Stomach (tissue), 9 donors: ENCODE measurements around the gene ADRM1. TPM values are rescaled to one million over a fixed set of nuclear protein-coding genes. Genes with fewer than 3 reads are reported as not detected.
A peak's percentile ranks its signal among the peaks of the same experiment; 100 is the strongest.

Experiments
- DNase-seq, 2 donors: peaks; one replicate each; pipeline versions ENCODE4 v3.0.0 to v3.0.0-alpha.2; 2013 to 2019
- H3K27ac ChIP-seq, 5 donors: fragments of 200-600 bp in 4 of 5; sonication (generic) in 4 of 5; one replicate each; pipeline ENCODE4 v1.5.1; 2013 to 2019; ENCODE audit warnings: mild to moderate bottlenecking in 1 of 5, moderate library complexity in 1 of 5
- H3K27me3 ChIP-seq, 3 donors: fragments of 200-600 bp; sonication (generic); one replicate each; pipeline ENCODE4 v1.5.1; 2017 to 2019; ENCODE audit warnings: mixed run types in 1 of 3
- H3K36me3 ChIP-seq, 4 donors: fragments of 200-600 bp; sonication (generic); 1 replicate in 3 of 4; 2 replicates in 1 of 4; pipeline ENCODE4 v1.5.1; 2016 to 2019
- H3K4me1 ChIP-seq, 4 donors: fragments of 200-600 bp; sonication (generic); one replicate each; pipeline ENCODE4 v1.5.1; 2016 to 2019
- H3K4me3 ChIP-seq, 4 donors: fragments of 200-600 bp; sonication (generic) in 3 of 4; one replicate each; pipeline ENCODE4 v1.5.1; 2016 to 2019; ENCODE audit warnings: mild to moderate bottlenecking in 1 of 4
- H3K9me3 ChIP-seq, 4 donors: fragments of 200-600 bp; sonication (generic); one replicate each; pipeline ENCODE4 v1.5.1; 2016 to 2019
- CTCF ChIP-seq, 7 experiments: fragments of 450-650 bp in 4 of 7; fragments of 200-600 bp in 3 of 7; sonication (generic) in 3 of 7; IDR thresholded peaks; one replicate each; pipeline ENCODE4 v1.5.1; 2016 to 2019; ENCODE audit warnings: antibody characterized with exemption in 7 of 7, control low read depth in 2 of 7, mild to moderate bottlenecking in 1 of 7
- EP300 ChIP-seq: sonication (generic); formaldehyde crosslinking; IDR thresholded peaks from one replicate; pipeline ENCODE4 v1.6.1; 2017; ENCODE audit warnings: antibody characterized with exemption
- POLR2A ChIP-seq, 4 donors: fragments of 450-650 bp; IDR thresholded peaks; one replicate each; pipeline ENCODE4 v1.6.1; 2016; ENCODE audit warnings: antibody characterized with exemption in 4 of 4, control low read depth in 2 of 4, mild to moderate bottlenecking in 1 of 4, moderate library complexity in 1 of 4
- POLR2AphosphoS5 ChIP-seq, 3 donors: sonication (generic); formaldehyde crosslinking; IDR thresholded peaks; one replicate each; pipeline ENCODE4 v1.6.1; 2016; ENCODE audit warnings: antibody characterized with exemption in 3 of 3
- WGBS, 5 donors: extraction: QIAGEN DNeasy Blood & Tissue Kit in 3 of 5; methylation state at CpG; one replicate each; pipeline versions ENCODE4 v1.1.5 to v1.1.7; 2013 to 2018; 5-methylcytosine and 5-hydroxymethylcytosine counted together
- intact Hi-C: fragments of 100-400 bp; cut with DNase I; formaldehyde crosslinking; loops from one replicate; pipeline ENCODE4 v1.15.1; 2023; ENCODE audit warnings: low total_unique reads
- polyA plus RNA-seq, 3 donors: library from polyadenylated mRNA; stranded (reverse); fragments of 200-250 nt; gene quantifications; one replicate each; pipeline ENCODE4 v1.2.3, GENCODE V29; 2013
- total RNA-seq, 5 donors: library from RNA; depleted of rRNA; stranded (reverse); fragments of >200 nt; gene quantifications; one replicate each; pipeline versions ENCODE4 v1.1.0 to v1.2.3, GENCODE V29; 2014 to 2016
- donor health status: healthy with polysubstance abuse.
- donor health status: Bipolar disorder and iron deficiency.
- donor health status: healthy.

The ADRM1 gene
- total and polyA plus RNA-seq, 8 donors = 42.0 to 130 (median 83.7) TPM

GRCh38 chr20:62321975-62322374 is 19.2 kb downstream of the ADRM1 start:
- no peak for DNase-seq
- H3K4me3 ChIP-seq = no peak overlapping the region
- H3K27me3 ChIP-seq = no peaks in the 10 kb centered on the region
- intact Hi-C loops = no loop called here
- peak overlapping the region in 1 of 5 donors; percentile 24 for H3K27ac ChIP-seq
- 90 to 100% (median 97%) methylated on average over 2 to 16 of the region's 16 CpGs for WGBS, 5 donors
- H3K9me3 ChIP-seq = no peaks in the 10 kb centered on the region
- peaks cover 51 to 88% (median 84%) of the 10 kb centered on the region in 4 donors for H3K36me3 ChIP-seq
- no peak for TF ChIP-seq POLR2AphosphoS5 (IDR thresholded peaks at IDR 0.05)
- no peak for TF ChIP-seq EP300
- TF ChIP-seq CTCF (IDR thresholded peaks at IDR 0.05) = no peak
- no peak for TF ChIP-seq POLR2A (IDR thresholded peaks at IDR 0.05)
- H3K4me1 ChIP-seq = no peaks in the 10 kb centered on the region

- Histone ChIP-seq H3K9me3 (no peaks in the 10 kb centered on the region), H3K36me3 (peaks cover 51 to 88% (median 84%) of the 10 kb centered on the region in 4 donors), H3K27me3 (no peaks in the 10 kb centered on the region), H3K4me1 (no peaks in the 10 kb centered on the region), H3K4me3 (no peak overlapping the region), H3K27ac (no peak overlapping the region)
- intact Hi-C loops = no loop called here
- TF ChIP-seq POLR2A (IDR thresholded peaks at IDR 0.05) = no peak
- TF ChIP-seq CTCF (IDR thresholded peaks at IDR 0.05) = no peak
- no peak for TF ChIP-seq EP300
- TF ChIP-seq POLR2AphosphoS5 (IDR thresholded peaks at IDR 0.05) = no peak
- WGBS, 5 donors = 85 to 95% (median 89%) methylated on average over 10 to 16 of the region's 16 CpGs
- DNase-seq = no peak
Observed at GRCh38 chr20:62322492-62323041, 19.8 kb downstream of the ADRM1 start.

- Histone ChIP-seq H3K27me3 (no peaks in the 10 kb centered on the region), H3K4me3 (no peak overlapping the region), H3K36me3 (peaks cover 59 to 92% (median 90%) of the 10 kb centered on the region in 4 donors), H3K9me3 (no peaks in the 10 kb centered on the region), H3K27ac (no peak overlapping the region), H3K4me1 (no peaks in the 10 kb centered on the region)
- intact Hi-C loops = no loop called here
- TF ChIP-seq POLR2A (IDR thresholded peaks at IDR 0.05) (no peak), CTCF (IDR thresholded peaks at IDR 0.05) (no peak), EP300 (no peak), POLR2AphosphoS5 (IDR thresholded peaks at IDR 0.05) (no peak)
- no peak for DNase-seq
- 86 to 92% (median 90%) methylated on average over 33 to 52 of the region's 52 CpGs for WGBS, 5 donors
Observed at GRCh38 chr20:62323146-62323979, 20.6 kb downstream of the ADRM1 start.

- no peak for TF ChIP-seq POLR2AphosphoS5 (IDR thresholded peaks at IDR 0.05)
- no peak for TF ChIP-seq EP300
- TF ChIP-seq POLR2A (IDR thresholded peaks at IDR 0.05) = no peak
- no peak for TF ChIP-seq CTCF (IDR thresholded peaks at IDR 0.05)
- H3K27ac ChIP-seq = no peak overlapping the region
- WGBS, 5 donors = 79 to 87% (median 82%) methylated on average over 8 to 25 of the region's 25 CpGs
- H3K36me3 ChIP-seq = peaks cover 67 to 92% (median 90%) of the 10 kb centered on the region in 4 donors
- no peaks in the 10 kb centered on the region for H3K27me3 ChIP-seq
- no peak overlapping the region for H3K4me3 ChIP-seq
- no peaks in the 10 kb centered on the region for H3K4me1 ChIP-seq
- no peak for DNase-seq
- no peaks in the 10 kb centered on the region for H3K9me3 ChIP-seq
- intact Hi-C loops = no loop called here
Observed at GRCh38 chr20:62323980-62324906, 21.4 kb downstream of the ADRM1 start.
